GM20000 (cell line): Measurements from ENCODE around the gene RPUSD1.
"Not testable (repeated sequence)": the region's sequence is repeated elsewhere in the genome, so short reads cannot be mapped to it uniquely, and the experiment has no call there.

Experiments
- DNase-seq: peaks from one replicate; pipeline ENCODE4 v3.0.0; 2012; ENCODE audit warnings: low spot score
- TF ChIP-seq, protein P1 (sequence below): IDR thresholded peaks from 2 replicates; pipeline ENCODE4 v1.5.1; 2012; ENCODE audit warnings: mild to moderate bottlenecking, control low read depth; ENCODE audit errors: extremely low read depth, missing control alignments

Gene RPUSD1

DNA sequence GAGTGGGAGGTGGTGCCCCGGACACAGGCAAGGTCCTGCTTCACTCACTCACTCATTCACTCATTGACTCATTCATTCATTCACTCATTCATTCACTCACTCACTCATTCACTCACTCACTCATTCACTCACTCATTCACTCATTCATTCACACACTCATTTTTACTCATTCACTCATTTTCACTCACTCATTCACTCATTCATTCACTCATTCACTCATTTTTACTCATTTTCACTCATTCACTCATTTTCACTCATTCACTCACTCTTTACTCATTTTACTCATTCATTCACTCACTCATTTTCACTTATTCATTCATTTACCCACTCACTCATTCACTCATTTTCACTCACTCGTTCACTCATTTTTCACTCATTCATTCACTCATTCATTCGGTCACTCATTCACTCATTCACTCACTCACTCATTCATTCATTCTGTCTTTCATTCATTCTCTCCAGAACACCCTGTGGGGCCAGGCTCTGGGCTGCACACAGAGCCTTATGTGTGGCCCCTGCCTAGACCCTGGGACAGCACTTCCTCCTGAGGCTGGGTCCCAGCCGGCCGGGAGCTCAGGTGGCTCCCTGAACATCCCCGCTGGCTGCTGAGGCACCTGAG is 9.2 kb downstream of the RPUSD1 start:
- no peak for DNase-seq
- TF ChIP-seq, protein P1, sequence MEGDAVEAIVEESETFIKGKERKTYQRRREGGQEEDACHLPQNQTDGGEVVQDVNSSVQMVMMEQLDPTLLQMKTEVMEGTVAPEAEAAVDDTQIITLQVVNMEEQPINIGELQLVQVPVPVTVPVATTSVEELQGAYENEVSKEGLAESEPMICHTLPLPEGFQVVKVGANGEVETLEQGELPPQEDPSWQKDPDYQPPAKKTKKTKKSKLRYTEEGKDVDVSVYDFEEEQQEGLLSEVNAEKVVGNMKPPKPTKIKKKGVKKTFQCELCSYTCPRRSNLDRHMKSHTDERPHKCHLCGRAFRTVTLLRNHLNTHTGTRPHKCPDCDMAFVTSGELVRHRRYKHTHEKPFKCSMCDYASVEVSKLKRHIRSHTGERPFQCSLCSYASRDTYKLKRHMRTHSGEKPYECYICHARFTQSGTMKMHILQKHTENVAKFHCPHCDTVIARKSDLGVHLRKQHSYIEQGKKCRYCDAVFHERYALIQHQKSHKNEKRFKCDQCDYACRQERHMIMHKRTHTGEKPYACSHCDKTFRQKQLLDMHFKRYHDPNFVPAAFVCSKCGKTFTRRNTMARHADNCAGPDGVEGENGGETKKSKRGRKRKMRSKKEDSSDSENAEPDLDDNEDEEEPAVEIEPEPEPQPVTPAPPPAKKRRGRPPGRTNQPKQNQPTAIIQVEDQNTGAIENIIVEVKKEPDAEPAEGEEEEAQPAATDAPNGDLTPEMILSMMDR, result no peak

DNA sequence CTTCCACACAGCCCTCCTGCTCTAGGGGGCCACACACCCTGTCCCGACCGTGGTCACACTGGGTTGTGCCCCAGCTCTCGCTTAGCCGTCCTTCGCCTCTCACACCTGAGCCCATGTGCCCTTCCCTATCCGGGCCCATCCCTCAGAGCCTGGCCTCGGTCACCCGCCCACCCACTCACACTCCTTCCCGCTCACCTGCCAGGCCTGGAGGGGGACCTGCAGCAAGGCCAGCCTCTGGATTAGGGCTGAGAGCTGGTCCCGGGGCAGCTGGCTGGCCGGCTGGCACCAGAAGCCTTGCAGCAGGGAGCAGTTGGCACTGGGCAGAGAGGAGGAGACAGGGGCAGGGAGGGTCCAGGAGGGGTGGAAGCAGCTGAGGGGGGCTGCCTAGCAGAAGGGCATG is 9.7 kb downstream of the RPUSD1 start:
- DNase-seq, result no peak
- TF ChIP-seq, protein P1, result no peak

DNA sequence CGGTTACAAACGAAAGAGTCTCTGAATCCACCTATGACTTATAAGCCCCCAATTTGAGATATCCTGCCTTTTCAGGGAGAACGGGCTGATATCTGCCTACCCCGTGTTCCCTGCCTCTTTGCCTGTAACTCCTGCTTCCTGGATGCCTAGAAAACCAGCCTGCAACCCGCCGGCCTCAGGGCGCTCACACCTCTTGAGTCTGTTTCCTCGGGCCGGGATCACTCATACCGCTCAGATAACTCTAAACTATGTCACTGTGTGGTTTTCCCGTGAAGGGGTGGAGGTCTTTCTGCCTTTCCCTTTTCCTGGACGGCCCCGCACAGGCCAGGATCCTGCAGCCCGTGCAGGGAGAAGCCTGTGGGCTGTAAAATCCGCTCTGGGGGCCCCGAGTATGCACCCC is 10.4 kb downstream of the RPUSD1 start:
- TF ChIP-seq, protein P1, result no peak
- no peak for DNase-seq

DNA sequence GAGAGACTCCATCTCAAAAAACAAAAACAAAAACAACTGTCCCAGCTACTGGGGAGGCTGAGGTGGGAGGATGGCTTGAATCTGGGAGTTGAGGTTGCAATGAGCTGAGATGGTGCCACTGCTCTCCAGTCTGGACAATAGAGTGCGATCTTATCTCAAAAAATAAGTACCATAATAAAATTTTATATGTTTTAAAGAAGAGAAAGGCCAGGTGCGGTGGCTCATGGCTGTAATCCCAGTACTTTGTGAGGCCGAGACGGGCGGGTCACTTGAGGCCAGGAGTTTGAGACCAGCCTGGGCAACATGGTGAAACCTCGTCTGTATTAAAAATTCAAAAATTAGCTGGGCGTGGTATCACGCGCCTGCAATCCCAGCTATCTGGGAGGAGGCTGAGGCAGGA is 11.4 kb downstream of the RPUSD1 start:
- TF ChIP-seq, protein P1, result no peak
- DNase-seq, result no peak

DNA sequence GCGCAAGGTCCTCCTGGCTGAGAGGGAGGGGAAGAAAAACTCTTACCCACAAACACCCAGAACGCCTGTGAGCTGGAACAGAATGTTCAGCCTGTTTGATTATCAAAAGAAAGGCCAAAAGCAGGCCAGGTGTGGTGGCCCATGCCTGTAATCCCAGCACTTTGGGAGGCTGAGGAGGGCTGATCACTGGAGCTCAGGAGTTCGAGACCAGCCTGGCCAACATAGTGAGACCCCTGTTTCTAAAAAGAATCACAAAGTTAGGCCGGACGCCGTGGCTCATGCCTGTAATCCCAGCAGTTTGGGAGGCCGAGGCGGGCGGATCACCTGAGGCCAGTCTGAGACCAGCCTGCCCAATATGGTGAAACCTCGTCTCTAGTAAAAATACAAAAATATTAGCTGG is 11.9 kb downstream of the RPUSD1 start:
- DNase-seq, result not testable (repeated sequence)

DNA sequence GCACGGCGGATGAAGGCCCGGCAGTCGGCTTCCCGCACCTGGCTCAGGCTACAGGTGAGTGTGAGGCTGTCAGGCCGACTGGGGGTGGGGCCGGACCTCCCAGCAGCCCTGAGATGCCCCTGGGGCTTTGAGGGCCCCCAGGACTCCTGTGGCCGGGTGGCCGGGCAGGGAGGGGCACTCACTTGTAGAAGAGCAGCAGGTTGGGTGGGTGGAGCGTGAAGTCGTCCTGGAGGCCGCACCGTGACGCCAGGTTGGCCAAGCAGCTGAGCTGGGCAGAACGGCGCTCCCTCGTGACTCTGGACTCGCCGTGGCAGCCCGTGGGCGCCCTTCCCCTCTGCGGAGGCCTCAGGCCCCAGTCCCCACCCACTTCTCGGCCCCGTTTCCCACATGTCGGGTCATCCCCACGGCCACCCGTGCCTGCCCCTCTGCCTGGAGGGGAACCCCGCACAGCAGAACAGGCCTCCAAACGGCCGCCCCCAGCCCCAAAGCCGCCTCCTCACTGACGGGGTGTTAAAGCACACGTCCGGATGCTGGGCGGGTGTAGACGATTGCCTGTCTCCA is 12.9 kb downstream of the RPUSD1 start:
- no peak for DNase-seq
- TF ChIP-seq, protein P1, result no peak

DNA sequence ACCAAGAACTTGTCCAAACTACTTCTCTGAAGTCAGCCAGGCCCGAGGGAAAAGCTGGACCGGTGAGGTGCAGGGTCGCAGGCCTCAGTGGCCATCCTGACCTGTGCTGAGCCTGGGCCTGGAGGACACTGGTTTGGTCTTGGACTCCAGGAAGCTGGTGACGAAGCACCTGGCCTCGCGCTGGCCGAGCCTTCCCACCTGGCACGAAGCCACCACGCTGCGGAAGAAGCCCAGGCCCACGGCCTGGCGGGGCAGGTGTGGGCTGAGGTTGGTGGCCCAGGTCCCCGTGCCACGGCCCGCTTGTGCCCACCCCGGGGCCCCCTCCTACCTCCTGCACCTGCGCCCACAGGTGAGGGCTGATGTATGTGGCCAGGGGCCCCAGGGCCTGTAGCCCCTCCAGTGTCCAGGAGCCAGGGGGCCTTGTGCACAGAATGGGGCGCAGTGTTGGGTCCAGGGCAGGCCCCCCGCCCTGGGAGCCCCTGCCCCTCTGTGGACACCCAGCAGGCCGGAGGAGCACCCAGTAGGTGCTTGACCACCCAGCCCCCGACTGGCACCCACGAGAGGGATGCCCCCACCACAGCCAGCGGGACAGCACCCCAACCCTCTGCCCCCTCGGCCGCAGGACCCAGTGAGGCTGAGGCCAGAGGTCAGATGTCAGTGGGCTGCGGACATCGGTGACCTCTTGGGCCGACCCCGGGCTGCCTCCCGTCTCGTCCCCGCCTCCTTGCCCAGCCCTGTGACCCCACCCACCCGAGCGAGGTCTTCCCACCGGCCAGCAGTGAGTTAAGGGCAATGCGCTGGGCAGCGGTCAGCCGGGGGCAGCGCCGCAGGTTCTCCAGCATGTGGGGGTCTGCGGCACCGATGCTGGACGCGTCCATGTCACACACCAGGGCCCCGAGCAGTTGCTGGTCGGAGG is 13.8 kb downstream of the RPUSD1 start:
- no peak for DNase-seq
- TF ChIP-seq, protein P1, result no peak
